ENCODE data around the gene CCDC81.

- TF ChIP-seq MXD1 (CRISPR knock-in tag; IDR thresholded peaks at IDR 0.05) (no peak), ZMYM3 (CRISPR knock-in tag; IDR thresholded peaks at IDR 0.05) (no peak)
Observed at GRCh38 chr11:86337227-86337626, 37.5 kb upstream of the CCDC81 start.
